GM18505 (cell line): ENCODE results near the gene ABCA7.

Experiments used
- ATAC-seq: cut with Tn5 transposase; IDR thresholded peaks from one replicate; pipeline ENCODE4 v1.9.1; 2021; ENCODE audit not compliant: unreplicated experiment
- POLR2A ChIP-seq: IDR thresholded peaks from 4 replicates; pipeline ENCODE4 v1.6.1; 2011; ENCODE audit warnings: borderline replicate concordance; ENCODE audit not compliant: insufficient read depth, insufficient read length; ENCODE audit errors: extremely low read depth

The ABCA7 gene

DNA sequence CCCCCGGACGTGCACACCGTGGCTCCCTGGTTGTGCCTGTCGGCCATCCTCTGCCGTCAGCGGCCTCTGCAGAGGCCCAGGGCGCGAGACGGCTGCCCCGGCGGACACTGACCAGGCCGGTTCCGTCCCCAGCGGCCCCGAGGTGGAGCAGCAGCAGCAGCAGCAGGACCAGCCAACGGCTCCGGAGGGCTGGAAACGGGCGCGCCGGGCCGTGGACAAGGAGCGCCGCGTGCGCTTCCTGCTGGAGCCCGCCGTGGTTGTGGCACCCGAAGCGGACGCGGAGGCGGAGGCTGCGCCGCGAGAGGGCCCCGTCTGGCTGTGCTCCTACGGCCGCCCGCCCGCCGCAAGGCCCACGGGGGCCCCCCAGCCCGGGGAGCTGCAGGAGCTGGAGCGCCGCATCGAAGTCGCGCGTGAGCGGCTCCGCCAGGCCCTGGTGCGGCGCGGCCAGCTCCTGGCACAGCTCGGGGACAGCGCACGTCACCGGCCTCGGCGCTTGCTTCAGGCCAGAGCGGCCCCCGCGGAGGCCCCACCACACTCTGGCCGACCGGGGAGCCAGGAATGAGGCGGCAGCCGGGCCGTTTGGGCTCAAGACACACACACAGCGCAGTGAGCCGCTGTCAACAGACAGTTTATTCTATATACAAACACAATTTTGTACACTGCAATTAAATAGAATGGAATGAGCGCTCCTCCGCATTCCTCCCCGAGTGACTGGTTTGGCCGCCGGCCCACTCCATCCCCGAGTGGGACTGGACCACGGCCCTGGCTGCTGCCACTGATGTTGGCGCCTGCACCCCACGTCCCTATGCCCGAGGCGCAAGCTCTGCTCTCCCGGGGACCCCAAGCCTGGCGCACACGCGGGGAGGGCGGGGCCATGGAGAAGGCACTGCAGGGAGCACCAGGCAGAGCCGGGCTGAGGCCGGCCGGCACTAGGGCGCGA is 30.6 kb upstream of the ABCA7 start:
- TF ChIP-seq POLR2A, result no peak
- ATAC-seq, result no peak

DNA sequence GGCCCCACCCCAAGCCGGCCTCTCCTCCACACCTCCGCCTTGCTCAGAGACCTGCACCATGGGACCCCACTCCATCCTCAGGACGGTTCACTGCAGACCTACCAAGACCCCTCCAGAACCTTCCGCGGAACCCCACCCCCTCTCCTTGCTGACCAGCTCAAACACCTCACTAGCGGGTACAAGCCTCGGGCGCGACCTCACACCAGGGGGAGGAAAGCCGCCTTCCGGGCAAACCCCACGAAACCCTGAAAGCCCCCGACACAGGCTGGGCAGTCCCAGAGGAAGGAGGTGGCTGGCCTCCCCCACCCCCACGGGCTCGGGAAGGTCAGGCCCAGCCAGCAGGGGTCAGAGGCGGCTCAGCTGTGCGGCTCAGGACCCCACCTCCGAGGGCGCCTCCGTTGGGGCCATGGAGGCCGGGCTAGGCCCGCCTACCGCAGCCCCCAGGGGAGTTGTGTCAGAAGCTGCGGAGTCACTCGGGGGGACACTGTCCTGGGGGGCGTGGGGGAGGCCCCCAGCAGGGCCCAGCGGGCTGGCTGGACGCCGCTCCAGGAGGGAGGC is 29.8 kb upstream of the ABCA7 start:
- no peak for TF ChIP-seq POLR2A
- ATAC-seq, result no peak

GRCh38 chr19:1010586-1011510 is 29.1 kb upstream of the ABCA7 start:
- TF ChIP-seq POLR2A, result no peak
- no peak for ATAC-seq

DNA sequence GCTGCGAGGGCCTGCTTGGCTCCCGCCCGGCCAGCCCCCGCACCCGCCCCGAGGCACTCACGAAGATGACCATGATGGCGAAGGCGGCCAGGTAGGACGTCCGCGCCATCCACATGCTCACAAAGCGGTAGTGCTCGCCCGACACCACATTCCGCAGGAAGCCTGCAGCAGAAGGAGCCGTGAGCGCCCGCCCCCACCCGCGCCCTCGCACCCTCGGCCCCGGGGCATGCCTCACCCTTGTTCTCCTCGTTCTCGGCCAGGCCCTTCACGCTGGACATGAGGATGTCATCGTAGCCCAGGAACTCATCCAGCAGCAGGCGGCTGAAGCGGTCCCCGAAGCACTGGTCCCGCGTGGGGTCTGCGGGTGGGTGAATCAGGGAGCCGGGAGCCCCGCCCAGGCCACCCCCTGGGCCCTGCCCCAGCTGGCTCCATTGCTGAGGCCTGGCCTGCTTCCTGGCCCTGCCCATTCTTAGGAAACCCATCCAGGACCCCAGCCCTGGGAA is 28.0 kb upstream of the ABCA7 start:
- TF ChIP-seq POLR2A, result no peak

GRCh38 chr19:1012334-1012733 is 27.6 kb upstream of the ABCA7 start:
- TF ChIP-seq POLR2A, result no peak
- no peak for ATAC-seq

More for the DNA sequence above, 28.0 kb upstream of the ABCA7 start:
- no peak for ATAC-seq

GRCh38 chr19:1013218-1013617 is 26.7 kb upstream of the ABCA7 start:
- TF ChIP-seq POLR2A, result no peak
- no peak for ATAC-seq

DNA sequence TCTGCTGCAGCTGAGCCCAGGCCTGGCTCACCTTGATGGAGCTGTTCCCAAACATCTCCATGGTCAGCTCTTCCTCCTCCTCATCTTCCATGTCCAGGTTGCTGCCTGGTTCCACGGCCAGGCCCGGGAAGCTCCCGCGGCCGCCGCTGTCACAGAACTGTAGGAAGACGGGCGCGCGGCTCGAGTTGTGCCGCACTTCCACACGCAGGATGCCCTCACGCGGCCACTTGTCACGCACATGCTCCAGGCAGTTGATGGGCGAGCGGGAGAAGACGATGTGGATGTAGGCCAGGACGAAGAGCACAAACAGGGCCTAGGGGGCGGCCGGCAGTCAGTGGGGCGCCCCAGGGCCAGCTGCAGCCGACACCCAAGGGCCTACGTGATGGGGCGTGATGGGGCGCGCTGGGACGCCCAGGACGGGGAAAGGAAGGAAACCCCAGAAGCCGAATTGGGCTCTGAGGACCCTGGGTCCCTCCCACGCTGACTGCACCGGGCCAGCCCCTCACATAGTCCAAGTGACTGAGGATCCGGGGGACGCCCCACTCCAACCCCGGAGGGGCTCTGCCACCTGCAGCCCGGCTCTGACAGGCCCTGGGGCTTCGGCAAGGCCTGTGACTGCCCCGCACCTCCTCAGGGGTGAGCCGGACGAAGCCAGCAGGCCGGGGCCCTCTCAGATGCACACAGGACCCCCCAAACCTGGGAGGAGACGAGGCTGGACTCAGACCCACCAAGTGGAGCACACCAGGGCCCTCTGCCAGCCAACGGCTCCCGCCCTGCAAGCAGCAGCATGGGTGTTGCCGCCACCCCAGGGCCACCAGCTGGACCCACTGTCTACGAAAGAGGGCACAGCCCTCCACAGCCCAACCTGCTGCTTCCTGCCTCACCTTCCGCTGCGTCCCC is 25.5 kb upstream of the ABCA7 start:
- no peak for TF ChIP-seq POLR2A
- ATAC-seq, result no peak

- no peak for TF ChIP-seq POLR2A
- ATAC-seq, result no peak
Observed at GRCh38 chr19:1015061-1015781, 24.7 kb upstream of the ABCA7 start.

- no peak for ATAC-seq
- no peak for TF ChIP-seq POLR2A
Observed at GRCh38 chr19:1015782-1016646, 23.9 kb upstream of the ABCA7 start.

GRCh38 chr19:1016647-1017114 is 23.2 kb upstream of the ABCA7 start:
- no peak for ATAC-seq
- no peak for TF ChIP-seq POLR2A
